Daoy (cell line): ENCODE results near the gene MGAT4C. TPM values are rescaled to one million over a fixed set of nuclear protein-coding genes. Genes with fewer than 3 reads are reported as not detected.
A peak's percentile ranks its signal among the peaks of the same experiment; 100 is the strongest.
"Not testable (repeated sequence)": the region's sequence is repeated elsewhere in the genome, so short reads cannot be mapped to it uniquely, and the experiment has no call there.

Experiments
- DNase-seq: peaks from one replicate; pipeline ENCODE4 v3.0.0-alpha.2; 2015; ENCODE audit warnings: low read depth
- total RNA-seq: library from RNA; depleted of rRNA; stranded (reverse); fragments of >200 nt; shearing (Covaris generic); gene quantifications from 2 replicates; pipeline ENCODE4 v1.2.3, GENCODE V29; 2014; rRNA removed

MGAT4C gene
- 0.29 TPM in 1 of 2 replicates, not detected in the other for total RNA-seq

GRCh38 chr12:86256163-86256562, at the start of gene MGAT4C:
Gene MGAT4C, minus strand, starts transcription at chr12:86256391.
- DNase-seq, result no peak

- DNase-seq, result not testable (repeated sequence)
Measured at GRCh38 chr12:86296396-86296795, 40.2 kb upstream of the MGAT4C start.

GRCh38 chr12:86293682-86294240, 37.6 kb upstream of the MGAT4C start:
- DNase-seq, result no peak

- no peak for DNase-seq
Measured at GRCh38 chr12:86292480-86292879, 36.3 kb upstream of the MGAT4C start.

- DNase-seq, result no peak
Measured at GRCh38 chr12:86290615-86291014, 34.4 kb upstream of the MGAT4C start.

GRCh38 chr12:86286119-86286518, 29.9 kb upstream of the MGAT4C start:
- no peak for DNase-seq

- no peak for DNase-seq
Measured at GRCh38 chr12:86283620-86284019, 27.4 kb upstream of the MGAT4C start.

GRCh38 chr12:86275356-86275755, 19.2 kb upstream of the MGAT4C start:
- no peak for DNase-seq

- DNase-seq, result no peak
Measured at GRCh38 chr12:86265329-86265695, 9.1 kb upstream of the MGAT4C start.

- DNase-seq, result peak; percentile 5
Measured at GRCh38 chr12:86264451-86265328, 8.5 kb upstream of the MGAT4C start.

- no peak for DNase-seq
Measured at GRCh38 chr12:86261578-86261977, 5.4 kb upstream of the MGAT4C start.

GRCh38 chr12:86261142-86261541, 5.0 kb upstream of the MGAT4C start:
- no peak for DNase-seq

- DNase-seq, result no peak
Measured at GRCh38 chr12:86260183-86260582, 4.0 kb upstream of the MGAT4C start.

GRCh38 chr12:86257134-86257533, 943 bp upstream of the MGAT4C start:
- DNase-seq, result no peak

- DNase-seq, result no peak
Measured at GRCh38 chr12:86254399-86255107, 1.6 kb downstream of the MGAT4C start.

GRCh38 chr12:86249851-86250250, 6.3 kb downstream of the MGAT4C start:
- DNase-seq, result peak; percentile 57

- DNase-seq, result no peak
Measured at GRCh38 chr12:86249276-86249675, 6.9 kb downstream of the MGAT4C start.

- DNase-seq, result no peak
Measured at GRCh38 chr12:86247871-86248270, 8.3 kb downstream of the MGAT4C start.

- no peak for DNase-seq
Measured at GRCh38 chr12:86241600-86241999, 14.6 kb downstream of the MGAT4C start.

GRCh38 chr12:86234316-86234855, 21.8 kb downstream of the MGAT4C start:
- no peak for DNase-seq

GRCh38 chr12:86233126-86233525, 23.1 kb downstream of the MGAT4C start:
- peak; percentile 5 for DNase-seq

GRCh38 chr12:86230516-86231146, 25.6 kb downstream of the MGAT4C start:
- DNase-seq, result peak; percentile 13
